Measurements from ENCODE around the gene TM9SF4. TPM values are rescaled to one million over a fixed set of nuclear protein-coding genes. Genes with fewer than 3 reads are reported as not detected.
"Not testable (repeated sequence)": the region's sequence is repeated elsewhere in the genome, so short reads cannot be mapped to it uniquely, and the experiment has no call there.

Gene TM9SF4
- total RNA-seq, 1 donor from 2014 or later: 39.6 TPM

DNA sequence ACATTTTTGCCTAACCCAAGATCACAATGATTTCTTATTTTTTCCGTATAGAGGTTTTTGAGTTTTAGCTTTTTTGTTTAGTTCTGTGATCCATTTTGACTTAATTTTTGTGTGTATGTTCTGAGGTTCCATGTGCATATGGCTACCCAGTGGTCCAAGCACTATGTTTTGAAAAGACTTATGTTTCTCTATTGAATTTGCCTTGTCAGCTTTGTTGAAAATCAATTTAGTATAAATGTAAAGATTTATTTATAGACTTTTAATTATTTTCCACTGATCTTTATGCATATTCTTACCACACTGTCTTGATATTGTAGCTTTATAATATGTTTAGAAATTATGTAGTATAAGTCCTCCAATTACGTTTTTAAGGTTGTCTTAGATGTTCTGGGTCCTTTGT lies 10.2 kb downstream of the TM9SF4 start:
- H3K27me3 ChIP-seq (ENCODE audit: control insufficient read depth, insufficient read depth, low read length): no peaks in the 10 kb centered on the region
- TF ChIP-seq, protein P1, sequence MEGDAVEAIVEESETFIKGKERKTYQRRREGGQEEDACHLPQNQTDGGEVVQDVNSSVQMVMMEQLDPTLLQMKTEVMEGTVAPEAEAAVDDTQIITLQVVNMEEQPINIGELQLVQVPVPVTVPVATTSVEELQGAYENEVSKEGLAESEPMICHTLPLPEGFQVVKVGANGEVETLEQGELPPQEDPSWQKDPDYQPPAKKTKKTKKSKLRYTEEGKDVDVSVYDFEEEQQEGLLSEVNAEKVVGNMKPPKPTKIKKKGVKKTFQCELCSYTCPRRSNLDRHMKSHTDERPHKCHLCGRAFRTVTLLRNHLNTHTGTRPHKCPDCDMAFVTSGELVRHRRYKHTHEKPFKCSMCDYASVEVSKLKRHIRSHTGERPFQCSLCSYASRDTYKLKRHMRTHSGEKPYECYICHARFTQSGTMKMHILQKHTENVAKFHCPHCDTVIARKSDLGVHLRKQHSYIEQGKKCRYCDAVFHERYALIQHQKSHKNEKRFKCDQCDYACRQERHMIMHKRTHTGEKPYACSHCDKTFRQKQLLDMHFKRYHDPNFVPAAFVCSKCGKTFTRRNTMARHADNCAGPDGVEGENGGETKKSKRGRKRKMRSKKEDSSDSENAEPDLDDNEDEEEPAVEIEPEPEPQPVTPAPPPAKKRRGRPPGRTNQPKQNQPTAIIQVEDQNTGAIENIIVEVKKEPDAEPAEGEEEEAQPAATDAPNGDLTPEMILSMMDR (IDR thresholded peaks at IDR 0.05; ENCODE audit: insufficient read depth, low read length, poor library complexity, severe bottlenecking): no peak
- no peak overlapping the region for H3K4me3 ChIP-seq (ENCODE audit: low read depth, low read length)
- DNase-seq (ENCODE audit: low read depth): no peak
- no peaks in the 10 kb centered on the region for H3K36me3 ChIP-seq (ENCODE audit: control insufficient read depth, insufficient read depth, low read length)

DNA sequence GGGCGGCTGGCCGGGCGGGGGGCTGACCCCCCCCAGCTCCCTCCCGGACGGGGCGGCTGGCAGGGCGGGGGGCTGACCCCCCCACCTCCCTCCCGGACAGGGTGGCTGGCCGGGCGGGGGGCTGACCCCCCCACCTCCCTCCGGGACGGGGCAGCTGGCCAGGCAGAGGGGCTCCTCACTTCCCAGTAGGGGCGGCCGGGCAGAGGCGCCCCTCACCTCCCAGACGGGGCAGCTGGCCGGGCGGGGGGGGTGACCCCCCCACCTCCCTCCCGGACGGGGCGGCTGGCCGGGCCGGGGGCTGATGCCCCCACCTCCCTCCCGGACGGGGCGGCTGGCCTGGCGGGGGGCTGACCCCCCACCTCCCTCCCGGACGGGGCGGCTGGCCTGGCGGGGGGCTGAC lies 12.4 kb downstream of the TM9SF4 start:
- not testable (repeated sequence) for DNase-seq (ENCODE audit: low read depth); H3K27me3 ChIP-seq (ENCODE audit: control insufficient read depth, insufficient read depth, low read length); H3K4me3 ChIP-seq (ENCODE audit: low read depth, low read length); H3K36me3 ChIP-seq (ENCODE audit: control insufficient read depth, insufficient read depth, low read length)

- TF ChIP-seq, protein P1 (IDR thresholded peaks at IDR 0.05; ENCODE audit: insufficient read depth, low read length, poor library complexity, severe bottlenecking): no peak
- H3K27me3 ChIP-seq (ENCODE audit: control insufficient read depth, insufficient read depth, low read length): no peaks in the 10 kb centered on the region
- H3K4me3 ChIP-seq (ENCODE audit: low read depth, low read length): no peak overlapping the region
- DNase-seq (ENCODE audit: low read depth): no peak
- no peaks in the 10 kb centered on the region for H3K36me3 ChIP-seq (ENCODE audit: control insufficient read depth, insufficient read depth, low read length)
Observed at GRCh38 chr20:32123088-32123487, 13.6 kb downstream of the TM9SF4 start.

- TF ChIP-seq, protein P1 (IDR thresholded peaks at IDR 0.05; ENCODE audit: insufficient read depth, low read length, poor library complexity, severe bottlenecking): no peak
- H3K36me3 ChIP-seq (ENCODE audit: control insufficient read depth, insufficient read depth, low read length): no peaks in the 10 kb centered on the region
- no peak overlapping the region for H3K4me3 ChIP-seq (ENCODE audit: low read depth, low read length)
- no peak for DNase-seq (ENCODE audit: low read depth)
- no peaks in the 10 kb centered on the region for H3K27me3 ChIP-seq (ENCODE audit: control insufficient read depth, insufficient read depth, low read length)
Observed at GRCh38 chr20:32124916-32125454, 15.5 kb downstream of the TM9SF4 start.

DNA sequence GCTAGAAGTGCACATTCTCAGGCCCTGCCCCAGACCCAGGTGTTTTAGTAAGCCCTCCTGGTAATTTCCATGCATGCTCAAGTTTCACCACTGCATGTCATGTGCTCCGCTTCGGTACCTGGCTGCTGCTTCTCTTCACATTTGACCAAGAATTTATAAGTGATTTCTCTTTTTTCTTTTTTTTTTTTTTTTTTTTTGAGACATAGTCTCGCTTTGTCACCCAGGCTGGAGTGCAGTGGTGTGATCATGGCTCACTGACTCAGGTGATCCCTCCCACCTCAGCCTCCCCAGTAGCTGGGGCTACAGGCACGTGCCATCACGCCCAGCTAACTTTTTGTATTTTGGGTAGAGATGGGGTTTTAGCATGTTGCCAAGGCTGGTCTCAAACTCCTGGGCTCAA lies 16.0 kb downstream of the TM9SF4 start:
- Histone ChIP-seq H3K4me3 (ENCODE audit: low read depth, low read length) (no peak overlapping the region), H3K36me3 (ENCODE audit: control insufficient read depth, insufficient read depth, low read length) (no peaks in the 10 kb centered on the region), H3K27me3 (ENCODE audit: control insufficient read depth, insufficient read depth, low read length) (no peaks in the 10 kb centered on the region)
- DNase-seq (ENCODE audit: low read depth): no peak
- TF ChIP-seq, protein P1 (IDR thresholded peaks at IDR 0.05; ENCODE audit: insufficient read depth, low read length, poor library complexity, severe bottlenecking): no peak

DNA sequence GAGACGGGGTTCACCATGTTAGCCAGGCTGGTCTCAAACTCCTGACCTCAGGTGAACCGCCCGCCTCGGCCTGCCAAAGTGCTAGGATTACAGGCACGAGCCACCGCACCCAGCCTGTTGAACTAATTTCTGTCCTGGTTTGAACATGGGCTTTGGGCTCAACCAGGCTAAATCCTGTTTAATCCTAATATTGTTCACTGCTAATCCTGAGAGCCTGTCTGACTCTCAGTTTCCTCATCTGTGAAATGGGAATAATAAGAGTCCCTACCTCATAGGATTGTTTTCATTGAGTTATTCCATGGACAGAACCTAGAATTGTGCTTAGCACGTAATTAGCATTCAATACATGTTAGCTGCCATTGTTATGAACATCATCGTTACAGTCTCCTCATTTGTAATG lies 17.4 kb downstream of the TM9SF4 start:
- H3K36me3 ChIP-seq (ENCODE audit: control insufficient read depth, insufficient read depth, low read length): no peaks in the 10 kb centered on the region
- DNase-seq (ENCODE audit: low read depth): no peak
- TF ChIP-seq, protein P1 (IDR thresholded peaks at IDR 0.05; ENCODE audit: insufficient read depth, low read length, poor library complexity, severe bottlenecking): no peak

More for the DNA sequence above, 17.4 kb downstream of the TM9SF4 start:
- Histone ChIP-seq H3K4me3 (ENCODE audit: low read depth, low read length) (no peak overlapping the region), H3K27me3 (ENCODE audit: control insufficient read depth, insufficient read depth, low read length) (no peaks in the 10 kb centered on the region)
